Left lung (tissue), 10 donors: ENCODE data around the gene PXMP2. TPM values are rescaled to one million over a fixed set of nuclear protein-coding genes. Genes with fewer than 3 reads are reported as not detected.

Source experiments
- ATAC-seq: fragments of 200-7000 bp; cut with Tn5 transposase; one replicate; pipeline ENCODE4 v1.9.1; 2020; ENCODE audit warnings: moderate library complexity
- DNase-seq, 4 donors: peaks; one replicate each; pipeline ENCODE4 v3.0.0-alpha.2; 2013 to 2020
- H3K27ac ChIP-seq, 2 donors: fragments of 200-600 bp; sonication (generic) in 1 of 2; one replicate each; pipeline versions ENCODE4 v1.5.0 to v1.8.0; 2020 to 2021
- H3K27me3 ChIP-seq, 2 donors: fragments of 200-600 bp; sonication (generic) in 1 of 2; one replicate each; pipeline versions ENCODE4 v1.5.0 to v1.8.0; 2020 to 2021
- H3K36me3 ChIP-seq, 2 donors: fragments of 200-600 bp; sonication (generic) in 1 of 2; one replicate each; pipeline versions ENCODE4 v1.5.0 to v1.8.0; 2020 to 2021
- H3K4me1 ChIP-seq, 2 donors: fragments of 200-600 bp; one replicate each; pipeline ENCODE4 v1.8.0; 2021
- H3K4me3 ChIP-seq, 2 donors: fragments of 200-600 bp; sonication (generic) in 1 of 2; one replicate each; pipeline versions ENCODE4 v1.5.0 to v1.8.0; 2020 to 2021; ENCODE audit warnings: mild to moderate bottlenecking in 1 of 2
- H3K9me3 ChIP-seq, 2 donors: fragments of 200-600 bp; sonication (generic) in 1 of 2; one replicate each; pipeline versions ENCODE4 v1.5.0 to v1.8.0; 2020 to 2021
- intact Hi-C, 2 donors: fragments of 100-400 bp; cut with DNase I; formaldehyde crosslinking; loops; one replicate each; pipeline versions ENCODE4 v1.11.2 to v1.14.2; 2022
- polyA plus RNA-seq, 6 donors: library from polyadenylated mRNA; unstranded; fragments of 120-200 nt; gene quantifications; one replicate each; pipeline ENCODE4 v1.2.1, GENCODE V29; 2013; ENCODE audit not compliant: insufficient read length in 6 of 6
- total RNA-seq, 2 donors: library from RNA; stranded (reverse); fragmentation: NEBNext Ultra II Directional; extraction: Animal tissue kit (Norgen Biotek cat#: 25700); gene quantifications; one replicate each; pipeline ENCODE4 v1.2.1, GENCODE V29; 2021
- TF ChIP-seq, protein P1 (sequence below), 2 donors: fragments of 200-600 bp; sonication (generic) in 1 of 2; IDR thresholded peaks; one replicate each; pipeline versions ENCODE4 v1.5.0 to v1.8.0; 2021; ENCODE audit warnings: antibody characterized with exemption in 2 of 2
- donor health status: DM: no; HTN: yes; CAD: no.
- donor health status: DM: no; HTN: no; CAD: no.

Gene PXMP2
- total and polyA plus RNA-seq, 8 donors = 16.6 to 57.1 (median 42.7) TPM

DNA sequence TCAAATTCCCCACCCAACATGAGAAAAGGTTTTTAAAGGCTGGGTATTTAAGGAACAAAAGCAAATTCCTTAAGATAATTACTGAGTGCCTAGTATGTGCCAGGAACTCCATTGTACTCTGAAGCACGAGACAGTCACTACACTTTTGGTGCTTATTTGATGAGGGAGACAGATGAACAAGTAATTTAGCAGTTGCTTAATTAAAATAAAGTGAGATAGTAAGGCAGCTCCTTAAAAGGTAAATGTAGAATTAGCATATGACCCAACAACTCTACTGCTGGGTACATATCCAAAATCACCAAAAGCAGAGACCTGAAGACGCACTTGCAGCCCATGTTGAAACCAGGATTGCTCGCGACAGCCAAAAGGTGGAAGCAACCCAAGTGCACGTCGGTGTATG, 21.6 kb upstream of the PXMP2 start:
- TF ChIP-seq, protein P1, sequence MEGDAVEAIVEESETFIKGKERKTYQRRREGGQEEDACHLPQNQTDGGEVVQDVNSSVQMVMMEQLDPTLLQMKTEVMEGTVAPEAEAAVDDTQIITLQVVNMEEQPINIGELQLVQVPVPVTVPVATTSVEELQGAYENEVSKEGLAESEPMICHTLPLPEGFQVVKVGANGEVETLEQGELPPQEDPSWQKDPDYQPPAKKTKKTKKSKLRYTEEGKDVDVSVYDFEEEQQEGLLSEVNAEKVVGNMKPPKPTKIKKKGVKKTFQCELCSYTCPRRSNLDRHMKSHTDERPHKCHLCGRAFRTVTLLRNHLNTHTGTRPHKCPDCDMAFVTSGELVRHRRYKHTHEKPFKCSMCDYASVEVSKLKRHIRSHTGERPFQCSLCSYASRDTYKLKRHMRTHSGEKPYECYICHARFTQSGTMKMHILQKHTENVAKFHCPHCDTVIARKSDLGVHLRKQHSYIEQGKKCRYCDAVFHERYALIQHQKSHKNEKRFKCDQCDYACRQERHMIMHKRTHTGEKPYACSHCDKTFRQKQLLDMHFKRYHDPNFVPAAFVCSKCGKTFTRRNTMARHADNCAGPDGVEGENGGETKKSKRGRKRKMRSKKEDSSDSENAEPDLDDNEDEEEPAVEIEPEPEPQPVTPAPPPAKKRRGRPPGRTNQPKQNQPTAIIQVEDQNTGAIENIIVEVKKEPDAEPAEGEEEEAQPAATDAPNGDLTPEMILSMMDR (IDR thresholded peaks at IDR 0.05) = no peak
- H3K4me1 ChIP-seq = peaks cover 0 to 14% of the 10 kb centered on the region in 2 donors
- no peak overlapping the region for H3K27ac ChIP-seq
- H3K36me3 ChIP-seq = peaks cover 0 to 95% of the 10 kb centered on the region in 2 donors
- no peaks in the 10 kb centered on the region for H3K9me3 ChIP-seq
- H3K27me3 ChIP-seq = no peaks in the 10 kb centered on the region
- DNase-seq (no peak), ATAC-seq (no peak)
- no peak overlapping the region for H3K4me3 ChIP-seq
- intact Hi-C loops = no loop called here

DNA sequence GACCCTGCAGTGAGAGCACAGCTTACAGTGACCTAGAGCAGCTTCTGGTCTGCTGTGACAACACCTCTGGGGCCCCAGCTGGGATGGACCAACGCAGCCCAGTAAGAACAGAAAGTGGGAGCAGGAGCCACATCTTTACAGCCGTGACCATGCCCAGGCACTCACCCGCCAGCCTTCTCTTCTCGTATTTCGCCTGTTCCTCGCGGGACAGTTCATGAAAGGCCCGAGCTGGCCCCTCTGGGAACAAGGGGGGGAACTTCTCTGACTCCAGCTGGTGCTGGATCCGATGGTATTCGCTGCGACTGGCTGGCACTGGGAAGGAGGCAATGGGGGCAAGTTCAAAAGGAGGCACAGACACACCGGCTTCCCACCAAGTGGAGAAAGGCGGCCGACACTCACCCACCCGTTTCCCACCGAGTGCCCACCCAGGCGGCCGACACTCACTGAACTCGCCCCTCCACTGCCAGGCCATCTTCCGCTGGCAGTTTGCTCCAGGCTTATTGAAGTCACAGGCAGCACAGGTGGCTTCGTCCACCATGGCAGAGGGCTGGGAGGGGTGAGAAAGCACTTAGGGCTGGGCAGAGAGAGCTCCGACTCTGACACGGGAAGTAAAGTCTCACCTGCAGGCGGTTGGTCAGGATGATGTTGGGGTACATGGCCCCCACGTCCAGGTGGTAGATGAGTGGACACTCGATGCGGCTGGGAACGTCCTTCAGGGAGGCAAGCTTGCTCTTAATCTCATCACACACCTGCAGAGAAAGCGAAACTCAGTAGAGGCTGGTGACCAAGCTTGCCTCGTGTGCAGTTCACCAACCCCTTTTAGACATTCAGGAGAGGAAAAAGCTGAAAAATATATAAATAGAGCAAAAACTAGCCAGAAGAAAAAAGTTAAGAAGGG, 18.9 kb upstream of the PXMP2 start:
- H3K27ac ChIP-seq = no peak overlapping the region
- no peak for DNase-seq
- H3K4me3 ChIP-seq = no peak overlapping the region
- peaks cover 0 to 6% of the 10 kb centered on the region in 2 donors for H3K4me1 ChIP-seq
- no peaks in the 10 kb centered on the region for H3K27me3 ChIP-seq
- no peaks in the 10 kb centered on the region for H3K9me3 ChIP-seq
- TF ChIP-seq, protein P1 (IDR thresholded peaks at IDR 0.05) = no peak
- ATAC-seq = no peak
- intact Hi-C loops = no loop called here
- peaks cover 0 to 96% of the 10 kb centered on the region in 2 donors for H3K36me3 ChIP-seq

DNA sequence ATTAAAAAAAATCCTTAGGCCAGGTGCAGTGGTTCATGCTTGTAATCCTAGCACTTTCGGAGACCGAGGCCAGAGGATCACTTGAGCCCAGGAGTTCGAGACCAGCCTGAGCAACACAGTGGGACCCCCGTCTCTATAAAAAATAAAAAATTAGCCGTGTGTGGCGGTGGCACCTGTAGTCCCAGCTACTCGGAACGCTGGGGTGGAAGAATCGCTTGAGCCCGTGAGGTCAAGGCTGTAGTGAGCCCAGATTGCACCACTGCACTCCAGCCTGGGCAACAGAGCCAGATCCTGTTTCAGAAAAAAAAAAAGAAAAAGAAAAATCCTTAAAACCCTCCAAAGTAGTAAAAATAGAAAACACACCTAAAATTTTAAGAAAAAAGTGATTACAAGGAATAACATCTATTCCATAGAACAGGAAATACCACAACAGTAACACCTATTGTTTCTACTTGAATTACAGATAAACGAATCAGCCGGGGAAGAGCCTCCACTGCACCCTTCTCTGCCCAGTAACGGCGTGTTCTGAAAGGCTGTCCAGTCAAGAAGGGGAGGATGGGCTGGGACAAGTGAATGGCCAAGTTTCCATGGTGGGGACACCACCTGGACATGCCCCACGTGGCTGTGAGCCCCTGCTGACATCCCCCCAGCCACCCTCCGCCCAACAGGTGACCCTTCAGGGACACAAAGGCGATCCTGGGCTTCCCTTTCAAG, 18.1 kb upstream of the PXMP2 start:
- DNase-seq (no peak), ATAC-seq (no peak)
- TF ChIP-seq, protein P1 (IDR thresholded peaks at IDR 0.05) = no peak
- intact Hi-C loops = no loop called here
- Histone ChIP-seq H3K9me3 (no peaks in the 10 kb centered on the region), H3K4me3 (no peak overlapping the region), H3K36me3 (peaks cover 0 to 96% of the 10 kb centered on the region in 2 donors), H3K4me1 (peaks cover 0 to 3% of the 10 kb centered on the region in 2 donors), H3K27ac (no peak overlapping the region), H3K27me3 (no peaks in the 10 kb centered on the region)

DNA sequence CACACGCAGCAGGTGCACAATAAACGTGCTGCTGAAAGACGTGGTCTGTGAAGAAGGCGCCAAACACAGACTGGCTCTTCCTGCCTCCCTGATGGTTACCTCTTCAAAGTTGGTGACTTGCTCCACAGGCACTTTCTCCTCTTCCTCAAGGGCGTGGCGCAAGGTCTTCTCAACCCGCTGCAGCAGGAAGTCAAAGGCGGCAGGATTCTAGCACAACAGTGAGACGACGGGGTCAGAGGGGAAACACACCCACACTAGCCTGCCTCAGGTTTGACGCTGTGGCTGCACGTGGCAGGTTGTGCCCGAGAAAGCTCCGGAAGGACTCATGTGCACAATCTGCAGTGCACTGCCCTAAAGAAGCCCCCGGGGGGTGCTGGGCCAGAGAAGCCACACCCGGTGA, 15.3 kb upstream of the PXMP2 start:
- DNase-seq (no peak), ATAC-seq (no peak)
- Histone ChIP-seq H3K27ac (no peak overlapping the region), H3K27me3 (no peaks in the 10 kb centered on the region), H3K9me3 (no peaks in the 10 kb centered on the region), H3K4me1 (no peaks in the 10 kb centered on the region), H3K4me3 (no peak overlapping the region), H3K36me3 (peaks cover 0 to 96% of the 10 kb centered on the region in 2 donors)
- TF ChIP-seq, protein P1 (IDR thresholded peaks at IDR 0.05) = no peak
- intact Hi-C loops = no loop called here

DNA sequence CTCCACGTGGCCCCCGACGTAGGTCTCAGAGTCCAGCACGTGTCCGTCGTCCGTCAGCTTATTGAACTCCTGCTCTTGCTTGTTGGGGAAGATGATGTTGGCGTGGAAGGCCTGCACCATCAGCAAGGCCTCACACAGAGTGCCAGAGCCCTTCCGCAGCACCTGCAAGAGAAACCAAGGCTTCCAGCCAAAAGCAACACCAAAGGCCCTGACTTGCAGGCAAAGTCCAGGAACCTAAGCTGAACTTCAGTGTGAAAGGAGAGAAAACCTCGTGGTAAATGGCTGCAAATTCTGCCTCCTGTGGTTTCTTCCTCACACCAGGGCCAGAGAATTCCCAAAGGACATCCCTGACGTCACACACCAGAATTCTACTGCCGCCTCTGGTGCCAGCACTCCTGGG, 14.7 kb upstream of the PXMP2 start:
- H3K4me1 ChIP-seq = no peaks in the 10 kb centered on the region
- TF ChIP-seq, protein P1 (IDR thresholded peaks at IDR 0.05) = no peak
- intact Hi-C loops = no loop called here
- ATAC-seq (no peak), DNase-seq (no peak)
- H3K27ac ChIP-seq = no peak overlapping the region
- H3K9me3 ChIP-seq = no peaks in the 10 kb centered on the region
- H3K27me3 ChIP-seq = no peaks in the 10 kb centered on the region
- peaks cover 0 to 96% of the 10 kb centered on the region in 2 donors for H3K36me3 ChIP-seq
- H3K4me3 ChIP-seq = no peak overlapping the region
